IMR-90 (cell line): ENCODE results near the gene NR4A3. TPM values are rescaled to one million over a fixed set of nuclear protein-coding genes. Genes with fewer than 3 reads are reported as not detected.

Experiments used
- ATAC-seq: fragments of 200-7000 bp; cut with Tn5 transposase; 2 replicates; pipeline ENCODE4 v1.9.1; 2020; ENCODE audit warnings: low read depth, mild to moderate bottlenecking, moderate library complexity
- BruUV-seq: library from RNA; stranded (reverse); fragments of 400-500 nt; replicated peaks from 2 replicates; lab custom pipeline; 2021; lab: Mats Ljungman, UMichigan
- CTCF ChIA-PET: fragments of 300-600 bp; formaldehyde crosslinking; extraction: SDS; loops from one replicate; lab custom pipeline; 2021; ENCODE audit warnings: antibody characterized with exemption; lab: Yijun Ruan, JAX
- POLR2A ChIA-PET: fragments of 300-600 bp; sonication (Branson Sonifier 250); formaldehyde crosslinking; loops from one replicate; lab custom pipeline; 2022; ENCODE audit warnings: antibody characterized with exemption; ENCODE audit not compliant: unreplicated experiment; lab: Charles Lee
- DNase-seq: peaks from one replicate; pipeline ENCODE4 v3.0.0; 2013
- H2AFZ ChIP-seq: replicated peaks from 2 replicates; pipeline ENCODE3; 2013; ENCODE audit warnings: low read length, mild to moderate bottlenecking; ENCODE audit not compliant: poor library complexity
- H2AK5ac ChIP-seq: 2 replicates; pipeline ENCODE4 v1.6.1; 2013; ENCODE audit warnings: low read depth, low read length, inconsistent platforms
- H2AK9ac ChIP-seq: replicated peaks from 2 replicates; pipeline ENCODE3; 2013; ENCODE audit warnings: mild to moderate bottlenecking, low read depth, low read length, moderate library complexity; ENCODE audit not compliant: poor library complexity
- H2BK120ac ChIP-seq: 2 replicates; pipeline ENCODE4 v1.6.1; 2013; ENCODE audit warnings: low read depth, low read length, inconsistent platforms
- H2BK15ac ChIP-seq: 3 replicates; pipeline ENCODE4 v1.6.1; 2013; ENCODE audit warnings: low read depth, low read length, inconsistent platforms
- H2BK20ac ChIP-seq: 2 replicates; pipeline ENCODE4 v1.6.1; 2013; ENCODE audit warnings: low read depth, mild to moderate bottlenecking, inconsistent platforms, low read length, moderate library complexity
- H2BK5ac ChIP-seq: 2 replicates; pipeline ENCODE4 v1.6.1; 2013; ENCODE audit warnings: mild to moderate bottlenecking, low read depth, low read length, inconsistent platforms; ENCODE audit not compliant: poor library complexity, severe bottlenecking
- H3K14ac ChIP-seq: replicated peaks from 2 replicates; pipeline ENCODE4 v1.6.1; 2013; ENCODE audit warnings: low read depth, low read length, inconsistent platforms
- H3K18ac ChIP-seq: 2 replicates; pipeline ENCODE4 v1.6.1; 2013; ENCODE audit warnings: low read depth, low read length, control low read depth
- H3K23ac ChIP-seq: 2 replicates; pipeline ENCODE4 v1.6.1; 2013; ENCODE audit warnings: low read depth, low read length, inconsistent platforms
- H3K27ac ChIP-seq: 2 replicates; pipeline ENCODE4 v1.5.1; 2013; ENCODE audit warnings: mild to moderate bottlenecking, control low read depth, low read length; ENCODE audit not compliant: insufficient read depth
- H3K27me3 ChIP-seq: 2 replicates; pipeline ENCODE4 v1.6.1; 2013; ENCODE audit warnings: low read length; ENCODE audit not compliant: control insufficient read depth, insufficient read depth
- H3K36me3 ChIP-seq: 2 replicates; pipeline ENCODE4 v1.6.1; 2013; ENCODE audit warnings: low read length, mixed read lengths; ENCODE audit not compliant: control insufficient read depth, insufficient read depth
- H3K4ac ChIP-seq: 2 replicates; pipeline ENCODE4 v1.6.1; 2013; ENCODE audit warnings: low read depth, low read length, inconsistent platforms
- H3K4me1 ChIP-seq: 2 replicates; pipeline ENCODE4 v1.6.1; 2013; ENCODE audit warnings: low read length, mixed read lengths; ENCODE audit not compliant: control insufficient read depth, insufficient read depth
- H3K4me2 ChIP-seq: 2 replicates; pipeline ENCODE4 v1.6.1; 2013; ENCODE audit warnings: low read depth, mild to moderate bottlenecking, control low read depth, low read length, moderate library complexity
- H3K4me3 ChIP-seq: 2 replicates; pipeline ENCODE4 v1.5.1; 2013; ENCODE audit warnings: low read depth, mild to moderate bottlenecking, control low read depth, low read length, moderate library complexity; ENCODE audit not compliant: insufficient read depth
- H3K56ac ChIP-seq: 2 replicates; pipeline ENCODE4 v1.6.1; 2013; ENCODE audit warnings: low read length, inconsistent platforms; ENCODE audit not compliant: insufficient read depth; ENCODE audit errors: extremely low read depth
- H3K79me1 ChIP-seq, 2 experiments: 2 replicates each; pipeline ENCODE4 v1.6.1; 2013; ENCODE audit warnings: low read length in 2 of 2, inconsistent platforms in 1 of 2, low read depth in 1 of 2
- H3K9ac ChIP-seq: 2 replicates; pipeline ENCODE4 v1.6.1; 2013; ENCODE audit warnings: low read depth, low read length, control low read depth
- H3K9me1 ChIP-seq: 2 replicates; pipeline ENCODE4 v1.6.1; 2013; ENCODE audit warnings: low read length, inconsistent platforms; ENCODE audit not compliant: insufficient read depth
- H3K9me3 ChIP-seq: 2 replicates; pipeline ENCODE4 v1.6.1; 2013; ENCODE audit warnings: low read length; ENCODE audit not compliant: control insufficient read depth, insufficient read depth
- H4K20me1 ChIP-seq: 2 replicates; pipeline ENCODE4 v1.6.1; 2013; ENCODE audit warnings: low read length, inconsistent platforms; ENCODE audit not compliant: insufficient read depth
- H4K5ac ChIP-seq: 2 replicates; pipeline ENCODE4 v1.6.1; 2013; ENCODE audit warnings: mild to moderate bottlenecking, low read depth, low read length, control low read depth
- H4K8ac ChIP-seq, 2 experiments: 2 replicates each; pipeline ENCODE4 v1.6.1; 2013; ENCODE audit warnings: low read depth in 2 of 2, low read length in 2 of 2, control low read depth in 1 of 2, inconsistent platforms in 1 of 2
- H4K91ac ChIP-seq: 2 replicates; pipeline ENCODE4 v1.6.1; 2013; ENCODE audit warnings: low read depth, low read length, inconsistent platforms; ENCODE audit not compliant: insufficient read depth
- BHLHE40 ChIP-seq: fragments of 150-350 bp; IDR thresholded peaks from 2 replicates; pipeline ENCODE4 v1.6.1; 2016; ENCODE audit warnings: mild to moderate bottlenecking, low read depth, low read length
- CEBPB ChIP-seq: IDR thresholded peaks from 2 replicates; pipeline ENCODE4 v1.6.1; 2012; ENCODE audit warnings: low read depth, low read length, improper control_type of control experiment
- CHD1 ChIP-seq: IDR thresholded peaks from 2 replicates; pipeline ENCODE4 v1.6.1; 2012; ENCODE audit warnings: low read depth, low read length, improper control_type of control experiment
- CTCF ChIP-seq: conservative IDR thresholded peaks from 2 replicates; pipeline ENCODE4 v1.5.1; 2012; ENCODE audit warnings: mild to moderate bottlenecking, low read depth, low read length, improper control_type of control experiment
- FOS ChIP-seq: fragments of 150-350 bp; IDR thresholded peaks from 2 replicates; pipeline ENCODE4 v1.6.1; 2016; ENCODE audit warnings: low read depth, low read length
- MAFK ChIP-seq: IDR thresholded peaks from 2 replicates; pipeline ENCODE4 v1.6.1; 2012; ENCODE audit warnings: low read depth, low read length, improper control_type of control experiment
- MXI1 ChIP-seq: IDR thresholded peaks from 2 replicates; pipeline ENCODE4 v1.6.1; 2012; ENCODE audit warnings: low read depth, mild to moderate bottlenecking, low read length, moderate library complexity, borderline replicate concordance
- NFE2L2 ChIP-seq: fragments of 150-350 bp; IDR thresholded peaks from 2 replicates; pipeline ENCODE4 v1.6.1; 2016; ENCODE audit warnings: low read depth, mild to moderate bottlenecking, low read length
- POLR2A ChIP-seq: IDR thresholded peaks from 2 replicates; pipeline ENCODE4 v1.6.1; 2012; ENCODE audit warnings: mild to moderate bottlenecking, low read depth, low read length
- RAD21 ChIP-seq: IDR thresholded peaks from 2 replicates; pipeline ENCODE4 v1.6.1; 2012; ENCODE audit warnings: low read length, improper control_type of control experiment
- RCOR1 ChIP-seq: IDR thresholded peaks from 2 replicates; pipeline ENCODE4 v1.6.1; 2012; ENCODE audit warnings: mild to moderate bottlenecking, low read length, improper control_type of control experiment; ENCODE audit not compliant: insufficient replicate concordance
- RFX5 ChIP-seq: IDR thresholded peaks from 2 replicates; pipeline ENCODE4 v1.8.0; 2012; ENCODE audit warnings: low read depth, mild to moderate bottlenecking, low read length, moderate library complexity
- SMC3 ChIP-seq: fragments of 150-350 bp; IDR thresholded peaks from 2 replicates; pipeline ENCODE4 v1.6.1; 2016; ENCODE audit warnings: low read depth, mild to moderate bottlenecking, antibody characterized with exemption, low read length, moderate library complexity
- USF2 ChIP-seq: fragments of 150-350 bp; IDR thresholded peaks from 2 replicates; pipeline ENCODE4 v1.6.1; 2017; ENCODE audit warnings: mild to moderate bottlenecking, antibody characterized with exemption, low read length, low read depth
- WGBS, 2 experiments: methylation state at CpG; one replicate each; pipeline versions ENCODE4 v1.1.5 to v1.1.7; 2013; ENCODE audit warnings: missing lambda C conversion rate in 2 of 2; ENCODE audit not compliant: insufficient read length in 1 of 2; ENCODE audit errors: extremely low coverage in 2 of 2; 5-methylcytosine and 5-hydroxymethylcytosine counted together
- dilution Hi-C: fragments of 300-500 bp; cut with HindIII; formaldehyde crosslinking; loops from one replicate; pipeline ENCODE4 v1.14.3; 2018; ENCODE audit warnings: low sequenced_read_pairs; ENCODE audit not compliant: unreplicated experiment
- in situ Hi-C: fragments of 300-500 bp; cut with MboI; formaldehyde crosslinking; loops from 3 replicates; pipeline ENCODE4 v1.14.3; 2019; ENCODE audit warnings: low sequenced_read_pairs, inconsistent platforms, mixed read lengths
- intact Hi-C: fragments of 100-400 bp; cut with micrococcal nuclease; formaldehyde crosslinking; loops from 2 replicates; pipeline ENCODE4 v1.10.0; 2022
- polyA plus RNA-seq, 3 experiments: library from polyadenylated mRNA; depleted of rRNA; stranded (reverse); fragments of >200 nt; gene quantifications; 2 replicates each; pipeline ENCODE4 v1.2.3, GENCODE V29; 2012; ENCODE audit warnings: low replicate concordance in 1 of 3
- total RNA-seq: library from RNA; depleted of rRNA; stranded (reverse); fragments of >200 nt; gene quantifications from 2 replicates; pipeline ENCODE4 v1.2.3, GENCODE V29; 2012
- TF ChIP-seq, protein P1 (sequence below): fragments of 150-350 bp; IDR thresholded peaks from 2 replicates; pipeline ENCODE4 v1.6.1; 2016; ENCODE audit warnings: low read depth, mild to moderate bottlenecking, low read length, moderate library complexity, borderline replicate concordance

NR4A3 gene
- total and polyA plus RNA-seq, 2 of the 4 experiments (the other 2 are of a cell fraction) = 0.27 to 0.54 TPM

DNA sequence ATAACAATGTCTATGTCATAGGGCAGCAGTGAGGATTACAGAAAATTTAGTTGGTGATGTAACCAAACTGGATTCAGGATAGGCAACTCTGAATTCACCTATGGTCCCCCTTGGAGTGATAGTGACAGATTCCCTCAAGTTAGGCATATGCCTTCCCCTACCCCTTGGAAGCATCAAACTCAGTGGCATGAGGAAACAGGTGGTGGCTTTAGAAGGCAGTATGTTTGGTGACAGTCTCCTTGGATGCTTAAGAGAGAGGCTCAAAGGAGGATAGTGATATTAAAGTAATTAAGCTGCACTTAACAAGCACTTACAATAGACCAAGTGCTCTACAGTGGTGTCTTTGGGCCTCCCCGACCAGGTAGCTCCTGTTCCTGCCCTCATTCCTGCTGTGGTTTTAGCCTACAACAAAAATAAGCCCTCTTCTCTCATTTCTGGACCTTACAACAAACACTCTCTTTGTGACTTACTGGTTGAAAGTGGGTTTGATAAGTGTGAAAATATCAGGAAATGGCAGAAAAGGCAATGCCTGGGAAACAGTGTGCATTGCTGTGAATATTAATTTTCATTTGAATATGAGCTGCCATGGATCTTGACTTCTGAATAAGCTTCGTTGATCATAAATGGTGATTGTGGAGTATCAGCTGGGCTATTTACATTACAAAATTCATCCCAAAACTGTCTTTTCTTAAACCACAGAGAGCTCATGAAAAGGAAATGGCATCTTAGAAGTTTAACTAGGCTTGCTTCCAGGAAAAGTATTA lies 29.2 kb downstream of the NR4A3 start:
- Histone ChIP-seq H4K8ac (no peak overlapping the region), H2BK120ac (no peak overlapping the region), H2AK9ac (no peak overlapping the region), H3K18ac (no peak overlapping the region), H2BK5ac (no peak overlapping the region), H4K20me1 (no peaks in the 10 kb centered on the region), H2AK5ac (no peak overlapping the region), H3K14ac (no peak overlapping the region), H3K9me3 (no peaks in the 10 kb centered on the region), H3K36me3 (peaks cover 12% of the 10 kb centered on the region), H3K79me1 (no peaks in the 10 kb centered on the region), H2AFZ (no peak overlapping the region), H3K4me3 (no peak overlapping the region), H2BK15ac (no peak overlapping the region), H3K56ac (no peak overlapping the region), H3K9me1 (no peaks in the 10 kb centered on the region; the same call in 1 of the 2 replicates), H3K4me1 (no peaks in the 10 kb centered on the region), H3K4ac (no peak overlapping the region), H4K5ac (no peak overlapping the region), H4K91ac (no peak overlapping the region), H3K27me3 (no peaks in the 10 kb centered on the region), H3K9ac (no peak overlapping the region), H2BK20ac (no peak overlapping the region), H3K27ac (no peak overlapping the region), H3K23ac (no peak overlapping the region), H3K4me2 (no peak overlapping the region)
- no peak for DNase-seq
- CTCF ChIA-PET = interaction anchor here (0.5 kb wide), 1 partner anchor 411 kb away, joined by 4 read pairs; no protein-coding TSS in a partner anchor
- WGBS, 2 experiments = no CpG with 5 or more reads among the region's 2 CpGs
- in situ Hi-C loops = no loop called here
- dilution Hi-C loops = no loop called here
- BruUV-seq = no TSS peak
- POLR2A ChIA-PET = no interaction called here
- intact Hi-C loops = no loop called here
- TF ChIP-seq RFX5 (no peak), FOS (no peak), NFE2L2 (no peak), CHD1 (no peak), USF2 (no peak), MAFK (no peak), POLR2A (no peak), BHLHE40 (no peak), CTCF (no peak), RAD21 (no peak), RCOR1 (no peak), MXI1 (no peak), SMC3 (no peak), CEBPB (no peak)
- TF ChIP-seq, protein P1, sequence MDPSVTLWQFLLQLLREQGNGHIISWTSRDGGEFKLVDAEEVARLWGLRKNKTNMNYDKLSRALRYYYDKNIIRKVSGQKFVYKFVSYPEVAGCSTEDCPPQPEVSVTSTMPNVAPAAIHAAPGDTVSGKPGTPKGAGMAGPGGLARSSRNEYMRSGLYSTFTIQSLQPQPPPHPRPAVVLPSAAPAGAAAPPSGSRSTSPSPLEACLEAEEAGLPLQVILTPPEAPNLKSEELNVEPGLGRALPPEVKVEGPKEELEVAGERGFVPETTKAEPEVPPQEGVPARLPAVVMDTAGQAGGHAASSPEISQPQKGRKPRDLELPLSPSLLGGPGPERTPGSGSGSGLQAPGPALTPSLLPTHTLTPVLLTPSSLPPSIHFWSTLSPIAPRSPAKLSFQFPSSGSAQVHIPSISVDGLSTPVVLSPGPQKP = no peak
- ATAC-seq = no peak
